ENCODE measurements around the gene ZNF76. TPM values are rescaled to one million over a fixed set of nuclear protein-coding genes. Genes with fewer than 3 reads are reported as not detected.

ZNF76 gene
- total and polyA plus RNA-seq, 2 of the 8 experiments (the other 6 are each of a cell fraction or from before 2014, with no cell fraction given): 17.9 to 23.9 TPM

GRCh38 chr6:35275744-35276260 lies 16.3 kb downstream of the ZNF76 start (continued):
- TF ChIP-seq CHD7 (IDR thresholded peaks at IDR 0.05; ENCODE audit: insufficient replicate concordance, low read length) (no peak), SAP30 (IDR thresholded peaks at IDR 0.05; ENCODE audit: insufficient read depth, insufficient replicate concordance, low read length) (no peak), SRF (IDR thresholded peaks at IDR 0.05; ENCODE audit: low read depth, low read length) (no peak), POU5F1 (IDR thresholded peaks at IDR 0.05; ENCODE audit: low read depth, low read length) (no peak), SIX5 (IDR thresholded peaks at IDR 0.05; ENCODE audit: low read depth, low read length) (no peak), ASH2L (IDR thresholded peaks at IDR 0.05; ENCODE audit: low read length) (no peak)
